ENCODE results near the gene AATK.

DNA sequence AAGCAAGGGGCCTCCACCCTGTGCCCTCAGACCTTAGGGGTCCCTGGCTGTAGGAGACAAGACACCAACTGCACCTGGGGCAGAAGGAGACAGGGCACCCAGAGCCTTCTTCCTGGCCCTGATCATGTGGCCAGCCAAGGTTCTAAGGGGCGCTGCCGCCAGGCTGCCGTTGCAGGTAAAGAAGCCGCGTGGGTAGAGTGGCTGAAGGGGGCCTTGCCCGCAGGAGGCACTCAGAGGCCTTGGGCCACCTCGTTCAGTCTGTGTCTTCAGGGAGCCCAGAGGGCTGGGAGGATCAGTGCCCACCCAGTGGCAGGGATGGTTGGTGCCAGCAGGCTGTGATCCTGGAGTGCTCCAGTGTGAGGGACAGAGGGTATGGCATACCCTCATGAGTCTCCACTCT is 1.6 kb upstream of the AATK start:
- no peak for TF ChIP-seq POLR2A (IDR thresholded peaks at IDR 0.05)
- TF ChIP-seq, protein P1, sequence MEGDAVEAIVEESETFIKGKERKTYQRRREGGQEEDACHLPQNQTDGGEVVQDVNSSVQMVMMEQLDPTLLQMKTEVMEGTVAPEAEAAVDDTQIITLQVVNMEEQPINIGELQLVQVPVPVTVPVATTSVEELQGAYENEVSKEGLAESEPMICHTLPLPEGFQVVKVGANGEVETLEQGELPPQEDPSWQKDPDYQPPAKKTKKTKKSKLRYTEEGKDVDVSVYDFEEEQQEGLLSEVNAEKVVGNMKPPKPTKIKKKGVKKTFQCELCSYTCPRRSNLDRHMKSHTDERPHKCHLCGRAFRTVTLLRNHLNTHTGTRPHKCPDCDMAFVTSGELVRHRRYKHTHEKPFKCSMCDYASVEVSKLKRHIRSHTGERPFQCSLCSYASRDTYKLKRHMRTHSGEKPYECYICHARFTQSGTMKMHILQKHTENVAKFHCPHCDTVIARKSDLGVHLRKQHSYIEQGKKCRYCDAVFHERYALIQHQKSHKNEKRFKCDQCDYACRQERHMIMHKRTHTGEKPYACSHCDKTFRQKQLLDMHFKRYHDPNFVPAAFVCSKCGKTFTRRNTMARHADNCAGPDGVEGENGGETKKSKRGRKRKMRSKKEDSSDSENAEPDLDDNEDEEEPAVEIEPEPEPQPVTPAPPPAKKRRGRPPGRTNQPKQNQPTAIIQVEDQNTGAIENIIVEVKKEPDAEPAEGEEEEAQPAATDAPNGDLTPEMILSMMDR (IDR thresholded peaks at IDR 0.05): no peak
